Gastroesophageal sphincter (tissue), 3 donors: ENCODE results near the gene RPP30.

Source experiments
- POLR2AphosphoS5 ChIP-seq: sonication (generic); formaldehyde crosslinking; IDR thresholded peaks from one replicate; pipeline ENCODE4 v1.6.1; 2017; ENCODE audit warnings: antibody characterized with exemption
- TF ChIP-seq, protein P1 (sequence below), 4 experiments: fragments of 200-600 bp in 2 of 4; fragments of 450-650 bp in 2 of 4; sonication (generic) in 1 of 4; IDR thresholded peaks; one replicate each; pipeline ENCODE4 v1.5.1; 2017 to 2019; ENCODE audit warnings: antibody characterized with exemption in 4 of 4, mild to moderate bottlenecking in 2 of 4, moderate library complexity in 2 of 4

DNA sequence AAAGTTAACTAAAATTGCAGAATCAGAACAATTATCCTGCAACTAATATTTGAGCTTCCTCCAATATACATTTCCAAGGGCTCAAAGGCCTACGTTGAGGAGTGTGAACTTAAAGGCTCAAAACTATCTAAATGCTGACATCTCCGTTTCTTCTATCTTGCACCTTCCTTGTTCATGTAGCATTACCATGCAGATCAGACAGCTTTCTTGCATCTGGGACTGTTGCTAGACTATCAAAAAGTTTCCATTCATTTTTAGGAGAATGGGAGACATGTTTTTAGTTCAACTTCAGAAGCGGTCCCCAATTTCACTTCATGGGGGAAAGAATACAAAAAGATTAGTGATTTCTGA, 46.2 kb downstream of the RPP30 start:
- no peak for TF ChIP-seq POLR2AphosphoS5
- TF ChIP-seq, protein P1, sequence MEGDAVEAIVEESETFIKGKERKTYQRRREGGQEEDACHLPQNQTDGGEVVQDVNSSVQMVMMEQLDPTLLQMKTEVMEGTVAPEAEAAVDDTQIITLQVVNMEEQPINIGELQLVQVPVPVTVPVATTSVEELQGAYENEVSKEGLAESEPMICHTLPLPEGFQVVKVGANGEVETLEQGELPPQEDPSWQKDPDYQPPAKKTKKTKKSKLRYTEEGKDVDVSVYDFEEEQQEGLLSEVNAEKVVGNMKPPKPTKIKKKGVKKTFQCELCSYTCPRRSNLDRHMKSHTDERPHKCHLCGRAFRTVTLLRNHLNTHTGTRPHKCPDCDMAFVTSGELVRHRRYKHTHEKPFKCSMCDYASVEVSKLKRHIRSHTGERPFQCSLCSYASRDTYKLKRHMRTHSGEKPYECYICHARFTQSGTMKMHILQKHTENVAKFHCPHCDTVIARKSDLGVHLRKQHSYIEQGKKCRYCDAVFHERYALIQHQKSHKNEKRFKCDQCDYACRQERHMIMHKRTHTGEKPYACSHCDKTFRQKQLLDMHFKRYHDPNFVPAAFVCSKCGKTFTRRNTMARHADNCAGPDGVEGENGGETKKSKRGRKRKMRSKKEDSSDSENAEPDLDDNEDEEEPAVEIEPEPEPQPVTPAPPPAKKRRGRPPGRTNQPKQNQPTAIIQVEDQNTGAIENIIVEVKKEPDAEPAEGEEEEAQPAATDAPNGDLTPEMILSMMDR (IDR thresholded peaks at IDR 0.05): no peak
